ENCODE data around the gene TMEM94. TPM values are rescaled to one million over a fixed set of nuclear protein-coding genes. Genes with fewer than 3 reads are reported as not detected.
A peak's percentile ranks its signal among the peaks of the same experiment; 100 is the strongest.

The TMEM94 gene
- total and polyA plus RNA-seq, 9 of the 15 experiments (the other 6 are each of a cell fraction or from before 2014, with no cell fraction given), result 0.35 to 48.1 (median 14.4) TPM

GRCh38 chr17:75515496-75516254, 59.2 kb downstream of the TMEM94 start, which contains the start of gene CASKIN2 (continued):
- TF ChIP-seq ZNF318 (IDR thresholded peaks at IDR 0.05; ENCODE audit: borderline replicate concordance in 1 of 2, low read depth in 1 of 2), result no peak
- peak; percentile 69; the same call in 1 of the 2 replicates for TF ChIP-seq ZNF311 (CRISPR knock-in tag; IDR thresholded peaks at IDR 0.05)
- TF ChIP-seq ZMIZ1 (IDR thresholded peaks at IDR 0.05; ENCODE audit: low read depth in 2 of 2, low read length in 2 of 2), result no peak
- TF ChIP-seq E2F5 (CRISPR knock-in tag; IDR thresholded peaks at IDR 0.05), result peak; percentile 89; the same call in 1 of the 2 replicates
- 0 out of 4 replicates have a peak, but pooled peaks of 1 of the 2 experiments have one; percentile 66 for TF ChIP-seq MLX (CRISPR knock-in tag; conservative IDR thresholded peaks at IDR 0.05)
- no peak for TF ChIP-seq ZC3H11A (IDR thresholded peaks at IDR 0.05; ENCODE audit: low read depth, low read length)
- TF ChIP-seq RBM39 (optimal IDR thresholded peaks at IDR 0.05; ENCODE audit: low read depth, low read length), result no peak
- no peak for TF ChIP-seq KLF10 (CRISPR knock-in tag; IDR thresholded peaks at IDR 0.05)
- no peak; the same call in 1 of the 2 replicates for TF ChIP-seq ZNF212 (CRISPR knock-in tag; IDR thresholded peaks at IDR 0.05)
- TF ChIP-seq ZNF589 (CRISPR knock-in tag; IDR thresholded peaks at IDR 0.05; ENCODE audit: low read depth), result peak; percentile 87
- TF ChIP-seq CBFA2T2 (conservative IDR thresholded peaks at IDR 0.05), result no peak
